K562 (cell line): ENCODE measurements around the gene APC2. TPM values are rescaled to one million over a fixed set of nuclear protein-coding genes. Genes with fewer than 3 reads are reported as not detected.

ENCODE experiments used
- ATAC-seq: fragments of 200-7000 bp; cut with Tn5 transposase; 3 replicates; pipeline ENCODE4 v1.9.1; 2020; ENCODE audit warnings: moderate library complexity
- BruUV-seq: library from RNA; stranded (reverse); fragments of 400-500 nt; replicated peaks from 2 replicates; lab custom pipeline; 2021; lab: Mats Ljungman, UMichigan
- CTCF ChIA-PET: fragments of 300-600 bp; formaldehyde crosslinking; extraction: SDS; loops from one replicate; lab custom pipeline; 2021; ENCODE audit warnings: low intra/inter-chr PET ratio; lab: Yijun Ruan, JAX
- POLR2A ChIA-PET: fragments of 300-600, 350-650 bp; sonication (Branson Sonifier 250); formaldehyde crosslinking; extraction: SDS; loops from one replicate; lab custom pipeline; 2021; ENCODE audit warnings: antibody characterized with exemption, inconsistent platforms; lab: Yijun Ruan, JAX
- DNase-seq, 4 experiments: peaks; one replicate each; pipeline versions ENCODE4 v3.0.0 to v3.0.0-alpha.2; 2011 to 2018; ENCODE audit warnings: low spot score in 3 of 4, mixed read lengths in 3 of 4; ENCODE audit errors: extremely low read depth in 1 of 4
- FAIRE-seq: peaks from 2 replicates; lab custom pipeline; 2011; peaks lifted over from hg19 to GRCh38; lab: Jason Lieb, UNC
- H2AFZ ChIP-seq: 2 replicates; pipeline ENCODE4 v1.6.0; 2011; ENCODE audit warnings: low read depth, low read length, control low read depth, inconsistent platforms
- H3K27ac ChIP-seq: fragments of 200-600 bp; 3 replicates; pipeline ENCODE4 v1.8.0; 2011; ENCODE audit warnings: low read depth, mild to moderate bottlenecking, control low read depth, inconsistent platforms, low read length, moderate library complexity, mixed read lengths; ENCODE audit errors: extremely low read depth
- H3K27me3 ChIP-seq, 2 experiments: fragments of 300-600 bp in 1 of 2; 2 replicates in 1 of 2; 3 replicates in 1 of 2; pipeline versions ENCODE4 v1.6.0 to v1.8.0; 2011; ENCODE audit warnings: inconsistent platforms in 2 of 2, low read length in 2 of 2, mild to moderate bottlenecking in 1 of 2, mixed read lengths in 1 of 2, moderate library complexity in 1 of 2; ENCODE audit not compliant: control insufficient read depth in 2 of 2, insufficient read depth in 2 of 2
- H3K36me3 ChIP-seq: fragments of 300-600 bp; 3 replicates; pipeline ENCODE4 v1.8.0; 2011; ENCODE audit warnings: mild to moderate bottlenecking, low read length, inconsistent platforms; ENCODE audit not compliant: control insufficient read depth, insufficient read depth
- H3K4me1 ChIP-seq, 2 experiments: fragments of 200-600 bp in 1 of 2; replicated peaks in 1 of 2; 2 replicates in 1 of 2; 3 replicates in 1 of 2; pipeline versions ENCODE4 v1.5.1 to v1.8.0; 2011; ENCODE audit warnings: inconsistent platforms in 2 of 2, low read length in 2 of 2, mild to moderate bottlenecking in 1 of 2, mixed read lengths in 1 of 2, moderate library complexity in 1 of 2; ENCODE audit not compliant: control insufficient read depth in 2 of 2, insufficient read depth in 2 of 2
- H3K4me2 ChIP-seq: 2 replicates; pipeline ENCODE4 v1.6.1; 2011; ENCODE audit warnings: low read length, control low read depth, inconsistent platforms, mixed read lengths; ENCODE audit not compliant: insufficient read depth
- H3K4me3 ChIP-seq: fragments of 200-600 bp; sonication (generic), shearing (Covaris generic); 2 replicates; pipeline ENCODE4 v1.5.1; 2016; ENCODE audit warnings: control low read depth, inconsistent platforms
- H3K79me2 ChIP-seq: fragments of 200-600 bp; 3 replicates; pipeline ENCODE4 v1.8.0; 2011; ENCODE audit warnings: low read length, inconsistent platforms; ENCODE audit not compliant: control insufficient read depth, insufficient read depth
- H3K9ac ChIP-seq, 2 experiments: 2 replicates each; pipeline versions ENCODE4 v1.6.0 to v1.6.1; 2011; ENCODE audit warnings: low read depth in 2 of 2, low read length in 2 of 2, control low read depth in 1 of 2, inconsistent platforms in 1 of 2, mild to moderate bottlenecking in 1 of 2, mixed read lengths in 1 of 2; ENCODE audit not compliant: insufficient read depth in 1 of 2
- H3K9me1 ChIP-seq: one replicate; pipeline ENCODE4 v1.6.0; 2011; ENCODE audit warnings: inconsistent platforms, mild to moderate bottlenecking, low read length, moderate library complexity; ENCODE audit not compliant: control insufficient read depth, insufficient read depth
- H3K9me3 ChIP-seq: replicated peaks from 2 replicates; pipeline ENCODE4 v1.5.1; 2011; ENCODE audit warnings: low read depth, low read length, inconsistent platforms; ENCODE audit not compliant: control insufficient read depth, insufficient read depth
- H4K20me1 ChIP-seq: replicated peaks from 2 replicates; pipeline ENCODE4 v1.6.1; 2011; ENCODE audit warnings: low read length, inconsistent platforms, mixed read lengths; ENCODE audit not compliant: control insufficient read depth, insufficient read depth
- CTCFL ChIP-seq: IDR thresholded peaks from 2 replicates; pipeline ENCODE4 v1.6.1; 2011; ENCODE audit warnings: borderline replicate concordance, low read depth, mild to moderate bottlenecking, moderate library complexity, low read length; ENCODE audit not compliant: insufficient read depth, poor library complexity, severe bottlenecking
- FOXA3 ChIP-seq, 2 experiments: fragments of 450-650 bp in 1 of 2; sonication (generic) in 1 of 2; formaldehyde crosslinking; IDR thresholded peaks in 1 of 2; conservative IDR thresholded peaks in 1 of 2; 2 replicates each; pipeline versions ENCODE4 v1.4.0 to v1.8.0; 2020 to 2022; ENCODE audit warnings: mild to moderate bottlenecking in 2 of 2, missing genetic modification reagents in 1 of 2
- MGA ChIP-seq: fragments of 450-650 bp; IDR thresholded peaks from 2 replicates; pipeline ENCODE4 v1.6.1; 2016; ENCODE audit warnings: mild to moderate bottlenecking, moderate library complexity
- SUPT5H ChIP-seq: fragments of 450-650 bp; IDR thresholded peaks from 2 replicates; pipeline ENCODE4 v1.6.1; 2016
- TFAP4 ChIP-seq: sonication (generic); formaldehyde crosslinking; IDR thresholded peaks from 2 replicates; pipeline ENCODE4 v1.8.0; 2022; ENCODE audit warnings: missing genetic modification reagents, mild to moderate bottlenecking, moderate library complexity, borderline replicate concordance
- WGBS: fragments of 100-300 bp; shearing (Covaris generic); methylation state at CpG from one replicate; pipeline ENCODE4 v1.1.6; 2016; ENCODE audit warnings: low coverage, mixed read lengths; ENCODE audit not compliant: insufficient coverage; ENCODE audit errors: missing lambda C conversion rate; 5-methylcytosine and 5-hydroxymethylcytosine counted together
- in situ Hi-C: fragments of 300-500 bp; cut with MboI; formaldehyde crosslinking; loops from 4 replicates; pipeline ENCODE4 v1.15.0; 2018; ENCODE audit warnings: inconsistent platforms, mixed read lengths
- intact Hi-C: fragments of 100-400 bp; cut with micrococcal nuclease; formaldehyde crosslinking; loops from 2 replicates; pipeline ENCODE4 v1.14.2; 2022
- polyA plus RNA-seq, 8 experiments: library from polyadenylated mRNA; depleted of rRNA in 4 of 8; stranded (reverse) in 5 of 8; unstranded in 3 of 8; fragments of >200 nt; fragmentation: Nextera tagmentation in 2 of 8; fragmentation: Illumina TruSeq in 1 of 8; extraction: Ambion mirVana in 2 of 8; extraction: Trizol in 1 of 8; gene quantifications; 2 replicates each; pipeline versions ENCODE4 v1.2.1 to v1.2.3, GENCODE V29; 2011 to 2014; ENCODE audit warnings: inconsistent platforms in 1 of 8, missing spikeins in 1 of 8
- total RNA-seq, 7 experiments: library from RNA; depleted of rRNA in 6 of 7; stranded (reverse); fragments of >200 nt in 6 of 7; fragmentation: Illumina TruSeq in 2 of 7; extraction: Trizol in 2 of 7; gene quantifications; 2 replicates each; pipeline versions ENCODE4 v1.2.1 to v1.2.3, GENCODE V29; 2011 to 2021; ENCODE audit warnings: low replicate concordance in 1 of 7

Gene APC2
- total and polyA plus RNA-seq, 9 of the 15 experiments (the other 6 are each of a cell fraction or from before 2014, with no cell fraction given), result 0.01 to 0.40 (median 0.05) TPM; not detected in 3

GRCh38 chr19:1473085-1473851, 23.3 kb downstream of the APC2 start:
- peaks cover 52% of the 10 kb centered on the region for H3K79me2 ChIP-seq
- no peak overlapping the region for H3K27ac ChIP-seq
- H3K9me1 ChIP-seq, result no peaks in the 10 kb centered on the region
- in situ Hi-C loops, result no loop called here
- no peaks in the 10 kb centered on the region for H3K27me3 ChIP-seq
- ATAC-seq (no peak), DNase-seq (no peak), FAIRE-seq (peak; percentile 42)
- H3K4me1 ChIP-seq, result peaks cover 11 to 88% of the 10 kb centered on the region in 2 experiments
- H3K9me3 ChIP-seq, result no peaks in the 10 kb centered on the region; the same call in 1 of the 2 replicates
- no peak overlapping the region for H2AFZ ChIP-seq
- H3K9ac ChIP-seq, result peak overlapping the region in 1 of 2 experiments; percentile 70; a peak in 2 of 4 replicates
- 76% methylated on average over 20 of the region's 20 CpGs for WGBS
- no TSS peak for BruUV-seq
- H4K20me1 ChIP-seq, result peaks cover 18% of the 10 kb centered on the region
- intact Hi-C loops, result no loop called here
- no peak overlapping the region for H3K4me3 ChIP-seq
- CTCF ChIA-PET, result no interaction called here
- POLR2A ChIA-PET, result interaction anchor here (0.6 to 1.9 kb wide), 6 partner anchors 12 to 931 kb away, joined by 3 to 10 read pairs (median 4); no protein-coding TSS in a partner anchor
- H3K36me3 ChIP-seq, result peaks cover 33% of the 10 kb centered on the region; the same call in 2 of the 3 replicates
- no peak overlapping the region for H3K4me2 ChIP-seq
- no peak for TF ChIP-seq FOXA3 (CRISPR knock-in tag; conservative IDR thresholded peaks at IDR 0.05 in 1 of 2, IDR thresholded peaks at IDR 0.05 in 1 of 2)
- TF ChIP-seq CTCFL, result no peak
- 0 out of 2 replicates have a peak, but pooled peaks have one; percentile 13 for TF ChIP-seq TFAP4 (CRISPR knock-in tag)
- 0 out of 2 replicates have a peak, but pooled peaks have one; percentile 21 for TF ChIP-seq SUPT5H
- TF ChIP-seq MGA, result no peak
